ENCODE results near the gene SLC5A3.

DNA sequence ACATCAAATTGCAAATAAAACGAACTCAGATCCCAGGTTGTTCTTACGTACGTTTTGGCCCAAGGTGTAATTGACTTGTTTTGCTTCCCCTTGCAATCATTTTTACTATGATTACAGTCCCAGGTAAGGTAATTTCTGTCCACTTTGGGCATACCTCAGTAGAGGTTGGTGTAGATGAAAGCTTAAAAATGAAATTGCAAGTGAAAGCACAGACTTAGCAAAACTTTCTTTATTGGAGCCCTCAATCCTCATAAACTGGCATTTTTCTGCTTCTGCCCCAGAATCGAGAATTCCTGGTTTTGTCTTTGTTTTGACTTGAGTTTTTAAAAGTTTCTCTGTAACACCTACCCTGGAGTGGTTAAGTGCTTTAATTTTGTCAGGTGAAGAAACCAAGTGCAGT lies 9.4 kb downstream of the SLC5A3 start:
- TF ChIP-seq EP300 (IDR thresholded peaks at IDR 0.05), result no peak
- TF ChIP-seq POLR2A (IDR thresholded peaks at IDR 0.05), result no peak
